ENCODE data around the gene NUP88. TPM values are rescaled to one million over a fixed set of nuclear protein-coding genes. Genes with fewer than 3 reads are reported as not detected.
A peak's percentile ranks its signal among the peaks of the same experiment; 100 is the strongest.

NUP88 gene
- polyA plus RNA-seq, 1 donor: 49.7 TPM

DNA sequence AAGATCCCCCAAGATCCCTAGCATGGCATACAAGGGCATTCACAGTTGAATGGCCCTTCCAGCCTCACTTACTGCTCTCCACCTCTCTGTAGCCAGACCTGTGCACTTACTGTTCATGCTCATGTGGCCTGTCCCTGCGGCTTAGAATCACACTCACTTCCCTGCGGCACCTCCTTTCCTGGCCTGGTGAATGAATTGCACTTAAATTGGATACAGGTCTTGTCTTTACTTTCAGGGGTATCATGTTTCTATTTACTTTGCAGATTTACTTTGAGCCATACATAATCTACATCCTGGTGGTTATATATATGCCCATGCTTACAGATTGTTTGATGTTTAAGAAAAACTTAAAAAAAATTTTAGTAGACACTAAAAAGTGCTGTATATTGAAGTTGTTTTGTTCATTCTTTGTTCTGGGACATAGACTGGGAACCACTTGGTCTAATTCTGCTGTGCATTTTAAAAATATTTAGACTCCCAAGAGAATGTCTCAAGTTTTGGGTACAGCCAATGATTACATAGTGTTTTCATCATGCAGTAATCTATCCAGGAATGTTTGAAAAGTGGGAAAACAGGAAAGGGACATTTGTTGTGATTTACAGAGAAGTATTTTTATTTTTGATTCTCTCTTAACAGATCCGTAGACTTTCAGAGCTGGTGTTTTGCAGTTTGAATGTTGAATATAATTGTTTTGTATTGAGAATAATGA, 63.9 kb downstream of the NUP88 start:
- DNase-seq (ENCODE audit: low read depth): peak; percentile 16

DNA sequence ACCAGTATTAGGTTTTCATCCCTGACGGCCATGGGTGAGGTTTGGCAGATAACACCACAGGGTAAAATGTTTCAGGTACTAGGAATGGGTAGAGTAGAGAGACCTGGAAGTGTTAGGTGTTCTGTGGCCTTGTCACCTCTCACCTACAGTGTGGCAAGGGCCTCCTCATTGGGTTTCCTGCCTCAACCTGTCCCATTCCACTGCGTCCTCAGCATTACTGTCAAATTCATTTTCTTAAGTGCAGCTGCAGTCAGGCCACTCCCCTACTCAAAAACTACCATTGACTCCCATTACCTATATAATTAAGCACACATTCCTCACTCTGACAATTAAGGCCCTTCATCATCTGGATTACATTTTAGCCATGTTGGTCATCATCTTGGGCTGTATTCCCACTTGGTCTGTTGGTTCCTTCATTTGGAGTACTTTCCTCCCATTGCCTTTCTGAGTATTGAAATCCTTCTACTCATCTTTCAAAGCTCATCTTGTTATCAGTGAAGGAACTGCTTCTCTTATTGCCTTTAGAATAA, 64.5 kb downstream of the NUP88 start:
- DNase-seq (ENCODE audit: low read depth): no peak

DNA sequence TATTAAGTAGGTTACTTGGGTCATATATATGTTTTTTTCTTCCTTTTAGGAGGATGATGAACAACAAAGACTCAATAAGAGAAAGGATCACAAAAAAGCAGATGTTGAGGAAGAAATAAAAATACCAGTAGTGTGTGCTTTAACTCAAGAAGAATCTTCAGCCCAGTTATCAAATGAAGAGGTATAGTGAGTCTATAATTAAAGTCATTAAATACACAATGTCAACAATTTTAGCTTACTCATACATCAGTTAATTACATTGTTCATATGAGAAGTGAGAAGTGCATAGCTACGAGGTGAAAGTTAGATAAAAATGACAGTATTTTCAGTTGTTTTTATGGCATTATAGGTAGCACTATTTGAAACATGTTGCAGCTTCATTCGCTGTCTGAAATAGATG, 65.2 kb downstream of the NUP88 start:
- DNase-seq (ENCODE audit: low read depth): no peak

DNA sequence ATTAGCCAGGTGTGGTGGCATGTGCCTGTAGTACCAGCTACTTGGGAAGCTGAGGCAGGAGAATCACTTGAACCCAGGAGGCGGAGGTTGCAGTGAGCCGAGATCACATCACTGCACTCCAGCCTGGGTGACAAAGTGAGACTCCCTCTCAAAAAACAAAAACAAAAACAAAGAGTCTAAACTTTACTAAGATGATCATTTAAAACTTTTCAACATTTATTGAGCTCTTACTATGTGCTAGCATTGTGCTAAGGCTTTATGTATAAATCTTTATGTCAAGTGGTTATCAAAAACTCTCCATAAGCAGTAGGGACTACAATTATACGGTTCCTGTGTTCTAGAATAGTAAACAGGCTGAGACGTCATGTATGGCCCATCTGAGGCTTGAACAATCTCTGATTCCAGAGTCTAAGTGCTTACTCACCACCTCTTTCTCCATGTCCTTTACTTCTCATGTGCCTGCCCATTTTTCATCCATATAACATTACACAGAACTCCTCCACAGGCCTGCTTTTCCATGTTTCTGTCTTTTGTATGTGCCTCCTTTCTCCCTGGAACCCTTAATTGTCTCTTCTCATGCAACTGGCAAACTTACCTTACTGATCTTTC, 66.7 kb downstream of the NUP88 start:
- DNase-seq (ENCODE audit: low read depth): no peak

DNA sequence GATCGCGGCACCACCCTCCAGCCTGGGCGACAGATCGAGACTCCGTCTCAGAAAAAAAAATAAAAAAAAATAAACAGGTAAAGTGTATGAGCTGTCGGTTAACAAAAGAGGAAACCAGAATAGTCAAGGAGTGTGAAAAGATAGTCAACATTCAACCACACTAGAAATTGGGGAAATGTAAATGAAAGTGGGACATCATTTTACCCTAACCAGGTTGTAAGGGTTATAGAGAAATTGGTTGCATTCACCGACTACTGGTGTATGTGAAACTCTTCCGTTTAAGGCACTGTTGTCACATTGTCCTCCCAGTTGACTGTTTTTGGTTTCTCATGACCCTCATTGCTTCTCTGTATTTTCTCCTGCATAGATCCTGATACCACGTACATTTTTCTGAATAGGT, 74.5 kb downstream of the NUP88 start:
- no peak for DNase-seq (ENCODE audit: low read depth)

Other genes with a start within 250 kb of the NUP88 start
- gene ZNF594, start 227.8 kb downstream of the NUP88 start, polyA plus RNA-seq (ENCODE audit: insufficient read length): 11.2 TPM
- gene SCIMP, start 184.8 kb downstream of the NUP88 start, polyA plus RNA-seq (ENCODE audit: insufficient read length): 1.2 TPM
- 56.7 TPM for gene RABEP1, start 137.4 kb downstream of the NUP88 start, polyA plus RNA-seq (ENCODE audit: insufficient read length)
- gene RPAIN, start 520 bp upstream of the NUP88 start, polyA plus RNA-seq (ENCODE audit: insufficient read length): 50.7 TPM
- 113 TPM for gene C1QBP, start 19.5 kb upstream of the NUP88 start, polyA plus RNA-seq (ENCODE audit: insufficient read length)
- 12.9 TPM for gene DHX33, start 49.3 kb upstream of the NUP88 start, polyA plus RNA-seq (ENCODE audit: insufficient read length)
- 43.9 TPM for gene DERL2, start 66.5 kb upstream of the NUP88 start, polyA plus RNA-seq (ENCODE audit: insufficient read length)
- gene MIS12, start 66.9 kb upstream of the NUP88 start, polyA plus RNA-seq (ENCODE audit: insufficient read length): 21.8 TPM
- 69.1 TPM for gene NLRP1, start 164.8 kb upstream of the NUP88 start, polyA plus RNA-seq (ENCODE audit: insufficient read length)

All from forelimb muscle (tissue), 1 donor.